ENCODE measurements around the gene COA5. TPM values are rescaled to one million over a fixed set of nuclear protein-coding genes. Genes with fewer than 3 reads are reported as not detected.

Gene COA5
- total and polyA plus RNA-seq, 9 donors, result 27.2 to 42.5 (median 32.1) TPM

DNA sequence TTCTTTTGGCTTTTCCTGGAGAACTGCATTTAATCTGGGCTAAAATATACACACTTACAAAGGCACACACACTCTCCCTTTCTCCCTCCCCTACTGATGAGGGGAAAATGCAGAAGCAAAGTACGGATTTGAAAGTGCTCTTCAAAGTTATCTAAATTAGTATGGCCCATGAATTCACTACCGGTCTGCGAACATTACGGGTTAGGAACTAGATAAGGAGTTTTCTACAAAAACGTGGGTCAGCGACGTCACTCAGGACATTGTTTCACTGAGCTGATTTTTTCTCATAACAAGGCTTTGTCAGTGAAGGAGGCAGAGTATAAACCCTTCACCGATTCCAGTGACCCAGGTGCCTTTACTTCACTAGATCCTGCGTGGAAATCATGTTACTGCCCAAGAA is 47.3 kb downstream of the COA5 start:
- intact Hi-C loops (cut with DNase I), result loop anchor here in 1 of 4 donors (10.0 kb wide), 1 partner anchor 146 kb away; no protein-coding TSS in a partner anchor
- H3K4me1 ChIP-seq (ENCODE audit: insufficient read depth), result peaks cover 10% of the 10 kb centered on the region

DNA sequence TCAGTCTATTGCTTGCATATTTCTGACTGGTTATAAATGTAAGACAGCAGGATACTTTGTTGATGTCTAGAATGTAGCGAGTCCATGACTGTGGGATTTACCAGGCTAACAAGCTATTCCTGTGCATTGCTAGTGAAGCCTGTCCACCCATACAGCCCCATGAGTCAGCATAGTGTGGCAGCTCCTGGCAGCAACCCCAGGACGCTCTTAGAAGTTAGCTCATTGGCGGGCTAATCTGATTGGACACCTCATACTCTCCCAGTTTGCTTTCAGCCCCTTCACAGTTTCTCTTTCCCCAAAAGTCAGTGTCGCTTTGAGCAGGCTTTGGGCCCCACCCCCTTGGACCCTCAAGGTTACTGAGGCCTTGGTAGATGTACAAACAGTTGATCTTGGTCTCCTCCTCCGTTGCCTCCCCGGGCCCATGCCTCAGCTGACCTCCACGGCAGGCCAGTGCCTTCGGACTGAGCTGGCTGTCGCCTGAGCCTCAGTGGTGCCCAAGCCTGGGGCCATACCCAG is 48.0 kb downstream of the COA5 start:
- H3K27me3 ChIP-seq, result no peaks in the 10 kb centered on the region
- H3K4me3 ChIP-seq, result no peak overlapping the region
- DNase-seq, result peak in 4 of 5 donors; percentile 27 to 47 (median 41)
- H3K9me3 ChIP-seq, result no peaks in the 10 kb centered on the region
- H3K27ac ChIP-seq, result no peak overlapping the region
- intact Hi-C loops (cut with DNase I), result loop anchor here in 1 of 4 donors (10.0 kb wide), 1 partner anchor 146 kb away; no protein-coding TSS in a partner anchor
- H3K36me3 ChIP-seq, result no peaks in the 10 kb centered on the region
- H3K4me1 ChIP-seq (ENCODE audit: insufficient read depth), result peaks cover 10% of the 10 kb centered on the region
- 36 to 59% (median 56%) methylated on average over 9 of the region's 9 CpGs for WGBS, 3 donors
- TF ChIP-seq POLR2A (IDR thresholded peaks at IDR 0.05), result no peak
- no peak for TF ChIP-seq EP300 (IDR thresholded peaks at IDR 0.05)
- TF ChIP-seq, protein P1, sequence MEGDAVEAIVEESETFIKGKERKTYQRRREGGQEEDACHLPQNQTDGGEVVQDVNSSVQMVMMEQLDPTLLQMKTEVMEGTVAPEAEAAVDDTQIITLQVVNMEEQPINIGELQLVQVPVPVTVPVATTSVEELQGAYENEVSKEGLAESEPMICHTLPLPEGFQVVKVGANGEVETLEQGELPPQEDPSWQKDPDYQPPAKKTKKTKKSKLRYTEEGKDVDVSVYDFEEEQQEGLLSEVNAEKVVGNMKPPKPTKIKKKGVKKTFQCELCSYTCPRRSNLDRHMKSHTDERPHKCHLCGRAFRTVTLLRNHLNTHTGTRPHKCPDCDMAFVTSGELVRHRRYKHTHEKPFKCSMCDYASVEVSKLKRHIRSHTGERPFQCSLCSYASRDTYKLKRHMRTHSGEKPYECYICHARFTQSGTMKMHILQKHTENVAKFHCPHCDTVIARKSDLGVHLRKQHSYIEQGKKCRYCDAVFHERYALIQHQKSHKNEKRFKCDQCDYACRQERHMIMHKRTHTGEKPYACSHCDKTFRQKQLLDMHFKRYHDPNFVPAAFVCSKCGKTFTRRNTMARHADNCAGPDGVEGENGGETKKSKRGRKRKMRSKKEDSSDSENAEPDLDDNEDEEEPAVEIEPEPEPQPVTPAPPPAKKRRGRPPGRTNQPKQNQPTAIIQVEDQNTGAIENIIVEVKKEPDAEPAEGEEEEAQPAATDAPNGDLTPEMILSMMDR (IDR thresholded peaks at IDR 0.05), result no peak

More for the DNA sequence above, 47.3 kb downstream of the COA5 start:
- H3K9me3 ChIP-seq, result no peaks in the 10 kb centered on the region
- H3K4me3 ChIP-seq, result no peak overlapping the region
- WGBS, 3 donors, result 90 to 93% (median 92%) methylated on average over 9 of the region's 9 CpGs
- H3K27me3 ChIP-seq, result no peaks in the 10 kb centered on the region
- H3K36me3 ChIP-seq, result no peaks in the 10 kb centered on the region
- TF ChIP-seq EP300 (IDR thresholded peaks at IDR 0.05) (no peak), POLR2A (IDR thresholded peaks at IDR 0.05) (no peak)
- TF ChIP-seq, protein P1 (IDR thresholded peaks at IDR 0.05), result no peak
- H3K27ac ChIP-seq, result no peak overlapping the region
- DNase-seq, result no peak

DNA sequence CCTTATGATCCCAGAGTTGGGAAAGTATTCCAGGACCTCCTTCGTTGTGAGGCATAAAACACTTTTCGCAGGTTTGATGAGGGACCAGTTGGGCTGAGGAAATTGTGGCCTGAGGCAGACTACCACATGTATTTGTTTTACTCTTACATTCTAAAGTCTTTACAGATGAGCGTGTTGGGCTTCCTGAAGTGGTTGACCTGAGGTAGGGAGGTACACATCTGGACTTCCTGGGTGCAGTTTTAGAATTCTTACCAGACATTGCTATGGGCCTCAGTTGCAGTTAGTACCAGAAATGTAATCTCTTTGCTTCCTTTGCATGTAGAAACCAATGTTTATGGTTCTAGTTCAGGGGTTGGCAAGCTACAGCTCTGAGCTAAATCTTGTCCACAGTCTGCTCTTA is 48.7 kb downstream of the COA5 start:
- no peaks in the 10 kb centered on the region for H3K9me3 ChIP-seq
- H3K27ac ChIP-seq, result no peak overlapping the region
- no peaks in the 10 kb centered on the region for H3K36me3 ChIP-seq
- TF ChIP-seq POLR2A (IDR thresholded peaks at IDR 0.05) (no peak), EP300 (IDR thresholded peaks at IDR 0.05) (no peak)
- TF ChIP-seq, protein P1 (IDR thresholded peaks at IDR 0.05), result no peak
- H3K4me1 ChIP-seq (ENCODE audit: insufficient read depth), result peaks cover 10% of the 10 kb centered on the region
- H3K27me3 ChIP-seq, result no peaks in the 10 kb centered on the region
- DNase-seq, result no peak
- intact Hi-C loops (cut with DNase I), result no loop called here
- no peak overlapping the region for H3K4me3 ChIP-seq
- WGBS, 3 donors, result 88 to 92% (median 91%) methylated on average over 3 of the region's 3 CpGs

DNA sequence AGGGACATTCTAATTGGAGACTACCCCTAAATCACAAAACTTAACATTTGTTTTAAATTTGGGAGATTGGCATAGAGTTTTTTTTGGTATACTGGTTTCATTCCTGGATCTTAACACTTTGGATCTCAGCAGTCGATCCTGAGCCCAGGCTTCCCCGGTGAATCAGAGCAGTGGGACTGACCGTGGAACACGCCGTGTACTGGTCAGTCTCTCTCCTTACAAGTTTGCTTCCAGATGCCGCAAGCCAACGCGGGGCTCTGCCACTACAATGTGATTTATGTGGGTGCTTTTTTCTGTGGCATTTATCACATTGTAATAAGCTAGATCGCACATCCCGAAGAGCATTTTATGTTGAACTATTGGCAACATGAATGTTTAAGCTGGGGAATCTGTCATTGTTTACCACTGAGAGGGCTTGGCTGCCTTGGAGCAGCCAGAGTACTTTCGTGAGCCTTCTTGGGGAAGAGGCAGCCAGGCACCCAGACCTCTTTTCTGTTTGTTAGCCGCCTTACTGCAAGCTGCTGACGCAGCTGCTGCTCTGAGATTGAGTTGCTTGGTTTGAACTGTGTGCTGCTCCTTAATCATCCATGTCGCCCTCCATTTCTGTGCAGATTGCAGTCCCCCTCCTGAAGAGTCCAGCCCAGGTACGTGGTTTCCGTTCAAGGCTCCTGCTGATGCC is 49.3 kb downstream of the COA5 start:
- no peak overlapping the region for H3K4me3 ChIP-seq
- intact Hi-C loops (cut with DNase I), result no loop called here
- 87 to 91% (median 91%) methylated on average over 16 of the region's 16 CpGs for WGBS, 3 donors
- H3K4me1 ChIP-seq (ENCODE audit: insufficient read depth), result peaks cover 10% of the 10 kb centered on the region
- H3K27me3 ChIP-seq, result no peaks in the 10 kb centered on the region
- DNase-seq, result no peak
- H3K9me3 ChIP-seq, result no peaks in the 10 kb centered on the region
- TF ChIP-seq POLR2A (IDR thresholded peaks at IDR 0.05) (no peak), EP300 (IDR thresholded peaks at IDR 0.05) (no peak)
- TF ChIP-seq, protein P1 (IDR thresholded peaks at IDR 0.05), result no peak
- no peak overlapping the region for H3K27ac ChIP-seq
- H3K36me3 ChIP-seq, result no peaks in the 10 kb centered on the region
